ENCODE results near the gene ADAM19. TPM values are rescaled to one million over a fixed set of nuclear protein-coding genes. Genes with fewer than 3 reads are reported as not detected.

Gene ADAM19
- total RNA-seq, 1 donor from 2014 or later: 10.6 TPM

GRCh38 chr5:157455057-157455456 lies 120.5 kb downstream of the ADAM19 start:
- no peak overlapping the region for H3K4me3 ChIP-seq
- no peaks in the 10 kb centered on the region for H3K36me3 ChIP-seq
- DNase-seq (no peak), ATAC-seq (no peak)
- H3K9me3 ChIP-seq: no peaks in the 10 kb centered on the region
- TF ChIP-seq CTCF (IDR thresholded peaks at IDR 0.05): no peak
- peaks cover 4% of the 10 kb centered on the region for H3K27me3 ChIP-seq
- intact Hi-C loops (cut with DNase I): no loop called here
- no peak overlapping the region for H3K27ac ChIP-seq
- H3K4me1 ChIP-seq: peaks cover 5% of the 10 kb centered on the region

- no peak for ATAC-seq
- no peaks in the 10 kb centered on the region for H3K36me3 ChIP-seq
- TF ChIP-seq CTCF (IDR thresholded peaks at IDR 0.05): no peak
- no peak overlapping the region for H3K4me3 ChIP-seq
- intact Hi-C loops (cut with DNase I): no loop called here
- DNase-seq: no peak
- H3K9me3 ChIP-seq: no peaks in the 10 kb centered on the region
- no peak overlapping the region for H3K27ac ChIP-seq
- H3K27me3 ChIP-seq: no peaks in the 10 kb centered on the region
- no peaks in the 10 kb centered on the region for H3K4me1 ChIP-seq
Observed at GRCh38 chr5:157454273-157454672, 121.3 kb downstream of the ADAM19 start.

- no peak for TF ChIP-seq CTCF (IDR thresholded peaks at IDR 0.05)
- no peak for DNase-seq
- ATAC-seq: no peak
- intact Hi-C loops (cut with DNase I): no loop called here
- no peaks in the 10 kb centered on the region for H3K36me3 ChIP-seq
- H3K4me1 ChIP-seq: no peaks in the 10 kb centered on the region
- no peak overlapping the region for H3K4me3 ChIP-seq
- H3K27me3 ChIP-seq: no peaks in the 10 kb centered on the region
- H3K27ac ChIP-seq: no peak overlapping the region
- no peaks in the 10 kb centered on the region for H3K9me3 ChIP-seq
Observed at GRCh38 chr5:157451806-157452205, 123.8 kb downstream of the ADAM19 start.

- no peak for TF ChIP-seq CTCF (IDR thresholded peaks at IDR 0.05)
- Histone ChIP-seq H3K27me3 (no peaks in the 10 kb centered on the region), H3K27ac (no peak overlapping the region), H3K4me1 (no peaks in the 10 kb centered on the region), H3K9me3 (no peaks in the 10 kb centered on the region), H3K36me3 (no peaks in the 10 kb centered on the region), H3K4me3 (no peak overlapping the region)
- no peak for ATAC-seq
- intact Hi-C loops (cut with DNase I): no loop called here
- no peak for DNase-seq
Observed at GRCh38 chr5:157450024-157450423, 125.6 kb downstream of the ADAM19 start.

GRCh38 chr5:157449011-157449723 lies 126.4 kb downstream of the ADAM19 start:
- H3K27ac ChIP-seq: no peak overlapping the region
- no peaks in the 10 kb centered on the region for H3K9me3 ChIP-seq
- ATAC-seq (peak; percentile 28), DNase-seq (no peak)
- H3K36me3 ChIP-seq: no peaks in the 10 kb centered on the region
- intact Hi-C loops (cut with DNase I): no loop called here
- H3K4me3 ChIP-seq: no peak overlapping the region
- no peaks in the 10 kb centered on the region for H3K27me3 ChIP-seq
- no peak for TF ChIP-seq CTCF (IDR thresholded peaks at IDR 0.05)
- no peaks in the 10 kb centered on the region for H3K4me1 ChIP-seq

Data from upper lobe of right lung (tissue), 1 donor.